ENCODE results near the gene CLGN. TPM values are rescaled to one million over a fixed set of nuclear protein-coding genes. Genes with fewer than 3 reads are reported as not detected.

The CLGN gene
- total and polyA plus RNA-seq, 2 of the 13 experiments (the other 11 are each of a cell fraction or from before 2014, with no cell fraction given) = 7.2 to 17.0 TPM

DNA sequence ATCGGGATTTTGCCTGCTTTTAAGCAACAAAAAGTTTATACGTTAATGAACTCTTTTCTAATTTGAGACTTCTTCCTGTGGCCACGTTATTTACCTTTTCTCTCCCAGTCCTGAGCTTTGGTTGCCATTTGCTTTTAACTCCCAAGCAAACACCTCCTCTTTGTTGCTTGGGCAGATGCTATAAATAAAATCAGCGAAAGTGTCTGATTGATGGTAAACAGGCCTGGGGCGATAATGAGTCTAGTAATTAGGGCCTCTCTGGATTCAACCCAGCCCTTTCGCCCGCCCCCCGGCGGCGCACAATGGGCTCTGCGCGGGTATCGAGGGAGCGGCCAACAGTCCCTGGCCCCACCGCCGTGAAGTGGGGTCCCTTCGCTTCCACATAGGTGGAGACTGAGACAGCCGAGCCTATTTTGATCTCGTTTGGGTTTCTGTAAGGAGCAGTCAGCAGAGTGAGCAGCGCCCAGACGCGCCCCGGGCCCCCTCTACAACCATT lies 790 bp downstream of the CLGN start (continued):
- TF ChIP-seq ZHX2 (IDR thresholded peaks at IDR 0.05; ENCODE audit: low read depth) (no peak), ZHX2 (CRISPR knock-in tag; IDR thresholded peaks at IDR 0.05; ENCODE audit: borderline replicate concordance) (0 out of 2 replicates have a peak, but pooled peaks have one; percentile 2), RBFOX2 (IDR thresholded peaks at IDR 0.05; ENCODE audit: low read depth, low read length) (no peak), MTF1 (CRISPR knock-in tag; IDR thresholded peaks at IDR 0.05) (no peak), SNAPC4 (CRISPR knock-in tag; IDR thresholded peaks at IDR 0.05) (no peak)
- TF ChIP-seq, protein P1, sequence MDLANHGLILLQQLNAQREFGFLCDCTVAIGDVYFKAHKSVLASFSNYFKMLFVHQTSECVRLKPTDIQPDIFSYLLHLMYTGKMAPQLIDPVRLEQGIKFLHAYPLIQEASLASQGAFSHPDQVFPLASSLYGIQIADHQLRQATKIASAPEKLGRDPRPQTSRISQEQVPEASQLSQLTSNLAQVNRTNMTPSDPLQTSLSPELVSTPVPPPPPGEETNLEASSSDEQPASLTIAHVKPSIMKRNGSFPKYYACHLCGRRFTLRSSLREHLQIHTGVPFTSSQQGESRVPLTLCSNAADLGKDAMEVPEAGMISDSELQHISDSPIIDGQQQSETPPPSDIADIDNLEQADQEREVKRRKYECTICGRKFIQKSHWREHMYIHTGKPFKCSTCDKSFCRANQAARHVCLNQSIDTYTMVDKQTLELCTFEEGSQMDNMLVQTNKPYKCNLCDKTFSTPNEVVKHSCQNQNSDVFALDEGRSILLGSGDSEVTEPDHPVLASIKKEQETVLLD (CRISPR knock-in tag; IDR thresholded peaks at IDR 0.05; ENCODE audit: low read depth) = no peak
- TF ChIP-seq, protein P2, sequence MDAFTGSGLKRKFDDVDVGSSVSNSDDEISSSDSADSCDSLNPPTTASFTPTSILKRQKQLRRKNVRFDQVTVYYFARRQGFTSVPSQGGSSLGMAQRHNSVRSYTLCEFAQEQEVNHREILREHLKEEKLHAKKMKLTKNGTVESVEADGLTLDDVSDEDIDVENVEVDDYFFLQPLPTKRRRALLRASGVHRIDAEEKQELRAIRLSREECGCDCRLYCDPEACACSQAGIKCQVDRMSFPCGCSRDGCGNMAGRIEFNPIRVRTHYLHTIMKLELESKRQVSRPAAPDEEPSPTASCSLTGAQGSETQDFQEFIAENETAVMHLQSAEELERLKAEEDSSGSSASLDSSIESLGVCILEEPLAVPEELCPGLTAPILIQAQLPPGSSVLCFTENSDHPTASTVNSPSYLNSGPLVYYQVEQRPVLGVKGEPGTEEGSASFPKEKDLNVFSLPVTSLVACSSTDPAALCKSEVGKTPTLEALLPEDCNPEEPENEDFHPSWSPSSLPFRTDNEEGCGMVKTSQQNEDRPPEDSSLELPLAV (CRISPR knock-in tag; conservative IDR thresholded peaks at IDR 0.05; ENCODE audit: low read depth) = no peak
- TF ChIP-seq, protein P3, sequence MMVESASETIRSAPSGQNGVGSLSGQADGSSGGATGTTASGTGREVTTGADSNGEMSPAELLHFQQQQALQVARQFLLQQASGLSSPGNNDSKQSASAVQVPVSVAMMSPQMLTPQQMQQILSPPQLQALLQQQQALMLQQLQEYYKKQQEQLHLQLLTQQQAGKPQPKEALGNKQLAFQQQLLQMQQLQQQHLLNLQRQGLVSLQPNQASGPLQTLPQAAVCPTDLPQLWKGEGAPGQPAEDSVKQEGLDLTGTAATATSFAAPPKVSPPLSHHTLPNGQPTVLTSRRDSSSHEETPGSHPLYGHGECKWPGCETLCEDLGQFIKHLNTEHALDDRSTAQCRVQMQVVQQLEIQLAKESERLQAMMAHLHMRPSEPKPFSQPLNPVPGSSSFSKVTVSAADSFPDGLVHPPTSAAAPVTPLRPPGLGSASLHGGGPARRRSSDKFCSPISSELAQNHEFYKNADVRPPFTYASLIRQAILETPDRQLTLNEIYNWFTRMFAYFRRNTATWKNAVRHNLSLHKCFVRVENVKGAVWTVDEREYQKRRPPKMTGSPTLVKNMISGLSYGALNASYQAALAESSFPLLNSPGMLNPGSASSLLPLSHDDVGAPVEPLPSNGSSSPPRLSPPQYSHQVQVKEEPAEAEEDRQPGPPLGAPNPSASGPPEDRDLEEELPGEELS (CRISPR knock-in tag; IDR thresholded peaks at IDR 0.05) = peak; percentile 24; the same call in 1 of the 2 replicates
- TF ChIP-seq, protein P4, sequence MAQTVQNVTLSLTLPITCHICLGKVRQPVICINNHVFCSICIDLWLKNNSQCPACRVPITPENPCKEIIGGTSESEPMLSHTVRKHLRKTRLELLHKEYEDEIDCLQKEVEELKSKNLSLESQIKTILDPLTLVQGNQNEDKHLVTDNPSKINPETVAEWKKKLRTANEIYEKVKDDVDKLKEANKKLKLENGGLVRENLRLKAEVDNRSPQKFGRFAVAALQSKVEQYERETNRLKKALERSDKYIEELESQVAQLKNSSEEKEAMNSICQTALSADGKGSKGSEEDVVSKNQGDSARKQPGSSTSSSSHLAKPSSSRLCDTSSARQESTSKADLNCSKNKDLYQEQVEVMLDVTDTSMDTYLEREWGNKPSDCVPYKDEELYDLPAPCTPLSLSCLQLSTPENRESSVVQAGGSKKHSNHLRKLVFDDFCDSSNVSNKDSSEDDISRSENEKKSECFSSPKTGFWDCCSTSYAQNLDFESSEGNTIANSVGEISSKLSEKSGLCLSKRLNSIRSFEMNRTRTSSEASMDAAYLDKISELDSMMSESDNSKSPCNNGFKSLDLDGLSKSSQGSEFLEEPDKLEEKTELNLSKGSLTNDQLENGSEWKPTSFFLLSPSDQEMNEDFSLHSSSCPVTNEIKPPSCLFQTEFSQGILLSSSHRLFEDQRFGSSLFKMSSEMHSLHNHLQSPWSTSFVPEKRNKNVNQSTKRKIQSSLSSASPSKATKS (CRISPR knock-in tag; IDR thresholded peaks at IDR 0.05) = no peak
